ENCODE measurements around the gene DELE1.

DELE1 gene

DNA sequence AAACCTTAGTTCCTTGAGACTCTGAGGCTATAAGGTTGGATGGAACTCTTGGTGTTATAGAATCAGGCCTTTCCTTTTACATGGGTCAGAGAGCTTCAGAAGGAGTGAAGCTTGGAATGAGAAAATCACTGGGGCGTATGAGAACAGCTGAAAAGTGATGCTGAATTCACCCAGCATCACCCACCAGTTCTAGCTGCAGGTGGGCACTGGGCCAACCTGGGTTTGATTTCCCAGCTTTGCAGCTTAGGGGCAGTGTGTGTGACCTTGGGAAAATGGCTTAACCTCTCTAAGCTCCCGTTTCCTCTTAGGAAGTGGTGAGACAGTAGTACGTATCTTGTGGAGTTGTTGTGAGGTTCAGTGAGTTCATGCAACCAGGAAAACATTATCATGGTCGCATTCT lies 23.6 kb downstream of the DELE1 start (continued):
- TF ChIP-seq, protein P1, sequence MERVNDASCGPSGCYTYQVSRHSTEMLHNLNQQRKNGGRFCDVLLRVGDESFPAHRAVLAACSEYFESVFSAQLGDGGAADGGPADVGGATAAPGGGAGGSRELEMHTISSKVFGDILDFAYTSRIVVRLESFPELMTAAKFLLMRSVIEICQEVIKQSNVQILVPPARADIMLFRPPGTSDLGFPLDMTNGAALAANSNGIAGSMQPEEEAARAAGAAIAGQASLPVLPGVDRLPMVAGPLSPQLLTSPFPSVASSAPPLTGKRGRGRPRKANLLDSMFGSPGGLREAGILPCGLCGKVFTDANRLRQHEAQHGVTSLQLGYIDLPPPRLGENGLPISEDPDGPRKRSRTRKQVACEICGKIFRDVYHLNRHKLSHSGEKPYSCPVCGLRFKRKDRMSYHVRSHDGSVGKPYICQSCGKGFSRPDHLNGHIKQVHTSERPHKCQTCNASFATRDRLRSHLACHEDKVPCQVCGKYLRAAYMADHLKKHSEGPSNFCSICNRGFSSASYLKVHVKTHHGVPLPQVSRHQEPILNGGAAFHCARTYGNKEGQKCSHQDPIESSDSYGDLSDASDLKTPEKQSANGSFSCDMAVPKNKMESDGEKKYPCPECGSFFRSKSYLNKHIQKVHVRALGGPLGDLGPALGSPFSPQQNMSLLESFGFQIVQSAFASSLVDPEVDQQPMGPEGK (CRISPR knock-in tag; IDR thresholded peaks at IDR 0.05; ENCODE audit: borderline replicate concordance), result no peak
- TF ChIP-seq ZNF70 (CRISPR knock-in tag; IDR thresholded peaks at IDR 0.05), result no peak
- no peak for TF ChIP-seq ZNF565 (CRISPR knock-in tag; conservative IDR thresholded peaks at IDR 0.05; ENCODE audit: low read depth)
- TF ChIP-seq, protein P2, sequence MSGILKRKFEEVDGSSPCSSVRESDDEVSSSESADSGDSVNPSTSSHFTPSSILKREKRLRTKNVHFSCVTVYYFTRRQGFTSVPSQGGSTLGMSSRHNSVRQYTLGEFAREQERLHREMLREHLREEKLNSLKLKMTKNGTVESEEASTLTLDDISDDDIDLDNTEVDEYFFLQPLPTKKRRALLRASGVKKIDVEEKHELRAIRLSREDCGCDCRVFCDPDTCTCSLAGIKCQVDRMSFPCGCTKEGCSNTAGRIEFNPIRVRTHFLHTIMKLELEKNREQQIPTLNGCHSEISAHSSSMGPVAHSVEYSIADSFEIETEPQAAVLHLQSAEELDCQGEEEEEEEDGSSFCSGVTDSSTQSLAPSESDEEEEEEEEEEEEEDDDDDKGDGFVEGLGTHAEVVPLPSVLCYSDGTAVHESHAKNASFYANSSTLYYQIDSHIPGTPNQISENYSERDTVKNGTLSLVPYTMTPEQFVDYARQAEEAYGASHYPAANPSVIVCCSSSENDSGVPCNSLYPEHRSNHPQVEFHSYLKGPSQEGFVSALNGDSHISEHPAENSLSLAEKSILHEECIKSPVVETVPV (CRISPR knock-in tag; IDR thresholded peaks at IDR 0.05), result no peak
- no peak for TF ChIP-seq OSR1 (CRISPR knock-in tag; IDR thresholded peaks at IDR 0.05)
- TF ChIP-seq SNAI2 (CRISPR knock-in tag; IDR thresholded peaks at IDR 0.05), result no peak
- TF ChIP-seq ARNTL (CRISPR knock-in tag; IDR thresholded peaks at IDR 0.05; ENCODE audit: borderline replicate concordance, low read depth), result no peak

DNA sequence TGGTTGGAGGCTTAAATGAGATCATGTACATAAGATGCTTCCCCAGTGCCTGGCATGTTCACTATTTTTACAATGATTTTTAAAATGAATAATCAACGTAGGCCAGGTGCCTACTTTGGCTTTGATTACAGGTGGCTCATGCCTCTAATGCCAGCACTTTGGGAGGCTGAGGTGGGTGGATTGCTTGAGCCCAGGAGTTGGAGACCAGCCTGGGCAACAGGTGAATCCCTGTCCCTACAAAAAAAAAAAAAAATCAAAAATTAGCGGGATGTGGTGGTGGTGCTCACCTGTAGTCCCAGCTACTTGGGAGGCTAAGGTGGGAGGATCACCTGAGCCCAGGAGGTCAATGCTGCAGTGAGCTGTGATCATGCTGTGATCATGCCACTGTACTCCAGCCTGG lies 25.1 kb downstream of the DELE1 start:
- TF ChIP-seq ESRRG (CRISPR knock-in tag; IDR thresholded peaks at IDR 0.05) (no peak), ZNF8 (CRISPR knock-in tag; IDR thresholded peaks at IDR 0.05) (no peak), ZC3H10 (CRISPR knock-in tag; IDR thresholded peaks at IDR 0.05) (no peak), BACH2 (CRISPR knock-in tag; IDR thresholded peaks at IDR 0.05; ENCODE audit: borderline replicate concordance) (no peak), TOX (CRISPR knock-in tag; IDR thresholded peaks at IDR 0.05; ENCODE audit: borderline replicate concordance) (no peak), ZNF565 (CRISPR knock-in tag; conservative IDR thresholded peaks at IDR 0.05; ENCODE audit: low read depth) (no peak), TCF4 (CRISPR knock-in tag; IDR thresholded peaks at IDR 0.05; ENCODE audit: borderline replicate concordance) (no peak), ZFP30 (CRISPR knock-in tag; IDR thresholded peaks at IDR 0.05) (no peak), GLIS3 (CRISPR knock-in tag; IDR thresholded peaks at IDR 0.05) (no peak), RARB (CRISPR knock-in tag; IDR thresholded peaks at IDR 0.05) (no peak), SNAI2 (CRISPR knock-in tag; IDR thresholded peaks at IDR 0.05) (no peak), CSDC2 (CRISPR knock-in tag; IDR thresholded peaks at IDR 0.05) (no peak)
- TF ChIP-seq, protein P3, sequence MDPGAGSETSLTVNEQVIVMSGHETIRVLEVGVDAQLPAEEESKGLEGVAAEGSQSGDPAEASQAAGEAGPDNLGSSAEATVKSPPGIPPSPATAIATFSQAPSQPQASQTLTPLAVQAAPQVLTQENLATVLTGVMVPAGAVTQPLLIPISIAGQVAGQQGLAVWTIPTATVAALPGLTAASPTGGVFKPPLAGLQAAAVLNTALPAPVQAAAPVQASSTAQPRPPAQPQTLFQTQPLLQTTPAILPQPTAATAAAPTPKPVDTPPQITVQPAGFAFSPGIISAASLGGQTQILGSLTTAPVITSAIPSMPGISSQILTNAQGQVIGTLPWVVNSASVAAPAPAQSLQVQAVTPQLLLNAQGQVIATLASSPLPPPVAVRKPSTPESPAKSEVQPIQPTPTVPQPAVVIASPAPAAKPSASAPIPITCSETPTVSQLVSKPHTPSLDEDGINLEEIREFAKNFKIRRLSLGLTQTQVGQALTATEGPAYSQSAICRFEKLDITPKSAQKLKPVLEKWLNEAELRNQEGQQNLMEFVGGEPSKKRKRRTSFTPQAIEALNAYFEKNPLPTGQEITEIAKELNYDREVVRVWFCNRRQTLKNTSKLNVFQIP (CRISPR knock-in tag; IDR thresholded peaks at IDR 0.05; ENCODE audit: borderline replicate concordance, low read depth), result no peak
- TF ChIP-seq, protein P1 (CRISPR knock-in tag; IDR thresholded peaks at IDR 0.05; ENCODE audit: borderline replicate concordance), result no peak
- no peak for ATAC-seq

DNA sequence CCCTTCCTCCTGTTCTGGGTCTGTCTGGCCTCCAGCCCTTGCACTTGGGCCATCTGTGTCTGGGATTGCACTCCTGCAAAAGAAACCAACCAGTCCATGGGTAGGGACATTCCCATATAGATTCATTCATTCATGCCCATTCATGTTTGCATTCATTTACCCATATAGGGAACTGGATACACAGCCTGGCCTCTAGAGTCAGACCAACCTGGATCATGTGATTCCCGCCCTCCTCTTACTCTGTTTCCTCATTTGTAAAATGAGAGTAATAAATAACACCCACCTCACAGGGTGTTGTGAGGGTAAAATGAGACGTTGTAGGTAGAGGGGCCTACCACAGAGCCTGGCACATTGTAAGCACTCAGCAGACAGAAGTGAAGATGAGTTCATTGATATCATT lies 25.8 kb downstream of the DELE1 start:
- no peak for TF ChIP-seq BACH2 (CRISPR knock-in tag; IDR thresholded peaks at IDR 0.05; ENCODE audit: borderline replicate concordance)
- TF ChIP-seq ZC3H10 (CRISPR knock-in tag; IDR thresholded peaks at IDR 0.05), result no peak
- TF ChIP-seq RARB (CRISPR knock-in tag; IDR thresholded peaks at IDR 0.05), result no peak
- no peak for TF ChIP-seq ESRRG (CRISPR knock-in tag; IDR thresholded peaks at IDR 0.05)
- no peak for TF ChIP-seq PPARA (CRISPR knock-in tag; IDR thresholded peaks at IDR 0.05; ENCODE audit: borderline replicate concordance)
- TF ChIP-seq TCF4 (CRISPR knock-in tag; IDR thresholded peaks at IDR 0.05; ENCODE audit: borderline replicate concordance), result no peak
- ATAC-seq, result no peak

DNA sequence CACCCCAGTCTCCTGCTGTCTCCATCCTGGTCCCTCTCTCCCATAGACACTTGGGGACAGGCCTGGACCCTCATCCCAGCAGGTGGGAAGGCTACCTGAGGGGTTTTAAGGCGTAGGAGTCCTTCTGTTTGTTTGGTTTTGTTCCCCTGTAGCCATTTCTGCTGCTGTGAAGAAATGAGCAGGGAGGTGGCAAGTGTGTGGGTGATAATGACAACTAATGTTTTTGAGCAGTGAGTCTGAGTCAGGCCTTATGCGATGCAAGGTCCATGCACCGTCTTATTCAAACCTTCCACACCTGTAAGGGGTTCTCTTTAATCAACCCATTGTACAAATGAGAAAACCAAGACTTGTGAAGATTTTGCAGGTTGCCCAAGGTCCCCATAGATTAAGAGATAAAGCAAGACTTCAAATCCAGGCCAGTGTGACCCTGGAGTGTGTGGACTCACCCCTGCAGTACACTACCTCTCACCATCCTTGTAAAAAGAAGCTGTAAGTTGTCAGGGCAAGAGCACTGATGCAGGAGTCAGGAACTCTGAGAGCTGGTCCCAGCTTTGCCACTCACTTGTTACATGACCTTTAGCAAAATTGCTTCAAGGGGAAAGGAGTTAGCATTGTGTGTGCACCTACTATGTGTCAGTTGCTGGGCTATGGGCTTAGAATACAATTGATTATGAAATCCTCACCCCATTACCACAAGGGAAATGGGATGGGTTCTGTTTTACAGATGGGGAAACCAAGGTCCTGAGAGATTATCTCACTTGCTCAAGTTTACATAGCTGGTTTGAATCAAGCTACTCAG lies 26.7 kb downstream of the DELE1 start:
- no peak for ATAC-seq
- TF ChIP-seq OSR1 (CRISPR knock-in tag; IDR thresholded peaks at IDR 0.05) (no peak), PPARA (CRISPR knock-in tag; IDR thresholded peaks at IDR 0.05; ENCODE audit: borderline replicate concordance) (no peak)
